GM06990 (cell line): ENCODE results near the gene SLC12A7.

Experiments used
- DNase-seq: peaks from one replicate; pipeline ENCODE4 v3.0.0-alpha.2; 2011; ENCODE audit not compliant: insufficient read length; ENCODE audit errors: extremely low read depth
- H3K27me3 ChIP-seq: replicated peaks from 2 replicates; pipeline ENCODE4 v1.6.0; 2011; ENCODE audit warnings: low read length; ENCODE audit not compliant: control insufficient read depth, insufficient read depth
- H3K36me3 ChIP-seq: 2 replicates; pipeline ENCODE4 v1.5.1; 2011; ENCODE audit warnings: low read length; ENCODE audit not compliant: control insufficient read depth, insufficient read depth
- H3K4me3 ChIP-seq: replicated peaks from 2 replicates; pipeline ENCODE4 v1.5.1; 2011; ENCODE audit warnings: low read depth, mild to moderate bottlenecking, control low read depth, low read length
- CTCF ChIP-seq: IDR thresholded peaks from 2 replicates; pipeline ENCODE4 v1.5.1; 2011; ENCODE audit warnings: low read length, control low read depth, mild to moderate bottlenecking, inconsistent platforms; ENCODE audit not compliant: insufficient read depth, poor library complexity, severe bottlenecking

SLC12A7 gene

GRCh38 chr5:1055896-1056610, 55.8 kb downstream of the SLC12A7 start:
- no peaks in the 10 kb centered on the region; the same call in 1 of the 2 replicates for H3K27me3 ChIP-seq
- H3K36me3 ChIP-seq: no peaks in the 10 kb centered on the region
- DNase-seq: no peak
- no peak overlapping the region for H3K4me3 ChIP-seq
- TF ChIP-seq CTCF: no peak

- DNase-seq: no peak
- H3K36me3 ChIP-seq: no peaks in the 10 kb centered on the region
- TF ChIP-seq CTCF: no peak
- H3K27me3 ChIP-seq: no peaks in the 10 kb centered on the region; the same call in 1 of the 2 replicates
- H3K4me3 ChIP-seq: no peak overlapping the region
These were observed 56.8 kb downstream of the SLC12A7 start for GRCh38 chr5:1054799-1055775.

GRCh38 chr5:1054018-1054798, 57.7 kb downstream of the SLC12A7 start:
- DNase-seq: no peak
- no peaks in the 10 kb centered on the region for H3K36me3 ChIP-seq

GRCh38 chr5:1053391-1054017, 58.4 kb downstream of the SLC12A7 start:
- H3K36me3 ChIP-seq: no peaks in the 10 kb centered on the region
- H3K27me3 ChIP-seq: no peaks in the 10 kb centered on the region; the same call in 1 of the 2 replicates
- H3K4me3 ChIP-seq: no peak overlapping the region
- no peak for DNase-seq
- no peak for TF ChIP-seq CTCF

More at GRCh38 chr5:1054018-1054798, 57.7 kb downstream of the SLC12A7 start:
- TF ChIP-seq CTCF: no peak
- Histone ChIP-seq H3K27me3 (no peaks in the 10 kb centered on the region; the same call in 1 of the 2 replicates), H3K4me3 (no peak overlapping the region)
